COR-L47 (cell line): Measurements from ENCODE around the gene KRTAP29-1.
"Not testable (repeated sequence)": the region's sequence is repeated elsewhere in the genome, so short reads cannot be mapped to it uniquely, and the experiment has no call there.

Experiments
- DNase-seq: peaks from one replicate; lab custom pipeline; 2025; lab: John Stamatoyannopoulos, UW

KRTAP29-1 gene

DNA sequence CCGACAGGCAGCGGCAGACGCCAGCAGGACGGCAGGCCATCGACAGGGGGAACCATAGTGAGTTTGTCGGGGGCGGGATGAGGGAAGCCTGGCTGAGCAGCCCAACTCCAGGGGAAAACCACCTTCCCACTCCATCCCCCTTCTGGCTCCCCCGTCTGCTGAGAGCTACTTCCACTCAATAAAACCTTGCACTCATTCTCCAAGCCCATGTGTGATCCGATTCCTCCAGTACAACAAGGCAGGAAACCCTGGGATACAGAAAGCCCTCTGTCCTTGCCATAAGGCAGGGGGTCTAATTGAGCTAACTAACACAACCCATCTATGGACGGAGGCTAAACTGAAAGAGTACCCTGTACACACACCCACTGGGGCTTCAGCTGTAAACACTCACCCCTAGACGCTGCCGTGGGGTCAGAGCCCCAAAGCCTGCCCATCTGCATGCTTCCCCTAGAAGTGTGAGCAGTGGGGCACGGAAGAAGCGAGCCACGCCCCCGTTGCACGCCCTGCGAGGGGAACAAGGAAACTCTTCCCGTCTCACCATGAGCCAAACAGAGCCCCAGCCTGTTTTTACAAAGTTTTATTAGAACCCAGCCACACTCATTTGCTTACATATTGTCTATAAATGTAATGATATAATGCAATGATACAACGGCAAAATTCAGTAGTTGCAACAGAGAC lies 4.1 kb downstream of the KRTAP29-1 start:
- no peak for DNase-seq

GRCh38 chr17:41296846-41297245 lies 5.8 kb downstream of the KRTAP29-1 start:
- DNase-seq, result no peak

DNA sequence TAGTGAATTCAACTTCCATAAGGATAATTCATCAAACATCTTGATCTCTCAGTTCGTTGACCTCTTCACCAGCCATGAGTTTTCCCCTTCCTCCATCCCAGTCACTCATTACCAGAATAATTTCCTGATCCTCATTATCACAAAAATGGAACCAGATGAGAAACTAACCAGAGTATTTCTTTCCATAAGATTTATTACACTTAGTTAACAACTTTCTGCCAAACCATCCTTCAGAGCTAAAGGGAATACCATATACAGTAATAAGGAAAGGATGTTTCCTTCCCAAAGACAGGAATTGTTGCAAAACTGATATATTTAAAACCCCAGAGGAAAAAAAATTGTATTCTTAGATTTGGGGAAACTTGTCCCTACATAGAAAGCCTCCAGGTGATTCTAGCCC lies 8.6 kb downstream of the KRTAP29-1 start:
- DNase-seq, result no peak

GRCh38 chr17:41287050-41287449 lies 15.6 kb downstream of the KRTAP29-1 start:
- no peak for DNase-seq

DNA sequence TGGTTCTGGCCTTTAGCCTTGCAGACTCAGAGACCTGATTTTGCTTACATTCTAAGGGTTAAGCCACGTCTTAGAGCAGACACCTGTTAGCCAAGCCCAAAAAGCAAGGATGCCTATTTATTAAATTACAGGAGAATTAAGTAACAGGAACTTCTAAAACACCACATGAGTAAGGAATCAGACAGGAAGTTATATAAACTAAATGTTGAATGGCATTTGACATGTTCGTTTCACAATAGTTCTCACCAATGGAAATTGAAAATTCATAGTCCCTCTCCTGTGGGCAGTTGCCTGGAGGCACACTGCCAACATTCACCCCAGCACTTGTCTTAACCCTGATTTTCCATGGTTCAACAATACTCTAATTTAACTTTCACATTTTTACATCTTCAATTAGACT lies 18.1 kb downstream of the KRTAP29-1 start:
- no peak for DNase-seq

- no peak for DNase-seq
These were observed 18.6 kb downstream of the KRTAP29-1 start for GRCh38 chr17:41284043-41284442.

DNA sequence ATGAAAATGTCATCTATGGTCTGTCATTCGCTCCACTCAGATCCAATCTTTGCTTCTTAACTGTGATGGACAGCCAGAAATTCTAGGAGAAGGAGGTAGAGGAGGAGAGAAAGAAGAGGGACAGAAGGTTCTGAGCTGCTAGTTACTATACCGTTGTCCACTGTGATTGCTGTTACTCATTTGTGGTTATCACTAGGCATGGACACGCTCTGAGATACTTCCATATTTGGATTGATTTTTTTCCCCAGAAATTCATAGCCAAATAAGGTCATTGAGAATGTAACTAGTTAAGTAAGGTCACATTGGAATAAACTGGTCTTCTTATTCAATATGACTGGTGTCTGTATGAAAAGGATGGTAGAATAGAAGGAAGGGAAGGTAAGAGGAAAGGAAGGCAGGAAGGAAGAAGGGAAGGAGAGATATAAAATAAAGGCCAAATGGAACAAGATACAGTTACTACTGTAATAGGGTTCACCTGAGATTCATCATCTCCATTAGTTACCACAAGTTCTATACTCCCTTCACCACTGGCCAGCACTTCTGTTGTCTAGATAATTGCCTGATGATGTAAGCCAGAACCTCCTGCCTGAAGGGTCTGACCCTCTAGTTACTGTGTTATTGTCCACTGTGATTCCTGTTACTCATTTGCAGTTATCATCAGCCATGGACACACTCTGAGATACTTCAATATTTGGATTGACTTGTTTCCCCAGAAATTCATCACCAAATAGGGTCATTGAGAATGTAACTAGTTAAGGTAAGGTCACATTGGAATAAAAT lies 24.3 kb downstream of the KRTAP29-1 start:
- no peak for DNase-seq

GRCh38 chr17:41275648-41276190 lies 26.9 kb downstream of the KRTAP29-1 start, which contains the start of gene KRTAP9-7:
KRTAP9-7 (plus strand) TSS chr17:41275698; CDS start chr17:41275698, 0 bp downstream.
- not testable (repeated sequence) for DNase-seq

- no peak for DNase-seq
These were observed 30.8 kb downstream of the KRTAP29-1 start for GRCh38 chr17:41271858-41272257.

- not testable (repeated sequence) for DNase-seq
These were observed 31.3 kb downstream of the KRTAP29-1 start for GRCh38 chr17:41271323-41271722.

DNA sequence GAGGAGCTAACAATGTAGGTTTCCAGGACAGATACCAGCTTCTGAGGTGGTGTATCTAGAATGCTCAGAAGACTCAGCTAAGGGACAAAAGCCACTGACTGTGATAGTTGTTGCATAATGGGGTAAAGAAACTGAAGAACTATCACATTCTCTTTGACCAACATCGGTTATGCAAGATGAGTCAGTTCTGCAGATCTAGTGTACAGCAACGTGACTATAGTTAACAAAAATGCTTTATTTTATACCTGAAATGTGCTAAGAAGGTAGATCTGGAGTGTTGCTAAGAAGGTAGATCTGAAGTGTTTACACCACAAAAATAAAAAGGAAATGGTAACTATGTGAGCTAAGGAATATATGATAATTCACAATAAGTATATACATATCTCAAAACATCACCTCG lies 34.9 kb downstream of the KRTAP29-1 start:
- DNase-seq, result no peak

GRCh38 chr17:41265078-41265477 lies 37.6 kb downstream of the KRTAP29-1 start, which contains the start of gene KRTAP9-6:
KRTAP9-6 (plus strand) TSS chr17:41265378; CDS start chr17:41265378, 0 bp downstream.
- no peak for DNase-seq

- no peak for DNase-seq
These were observed 38.1 kb downstream of the KRTAP29-1 start for GRCh38 chr17:41264599-41264998.

DNA sequence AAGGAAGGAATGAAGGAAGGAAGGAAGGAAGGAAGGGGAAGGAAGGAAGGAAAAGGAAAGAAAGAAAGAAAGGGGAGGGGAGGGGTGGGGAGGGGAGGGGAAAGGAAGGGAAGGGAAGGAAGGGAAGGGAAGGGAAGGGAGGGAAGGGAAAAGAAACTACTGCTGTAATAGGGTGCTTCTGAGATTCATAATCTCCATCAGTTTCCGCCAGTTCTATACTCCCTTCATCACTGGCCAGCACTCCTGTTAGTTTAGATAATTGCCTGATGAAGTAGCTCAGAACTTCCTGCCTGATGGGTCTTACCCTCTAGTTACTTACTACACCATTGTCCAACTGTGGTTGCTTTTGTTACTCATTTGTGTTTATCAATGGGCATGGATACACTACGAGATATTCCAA lies 39.4 kb downstream of the KRTAP29-1 start:
- no peak for DNase-seq

DNA sequence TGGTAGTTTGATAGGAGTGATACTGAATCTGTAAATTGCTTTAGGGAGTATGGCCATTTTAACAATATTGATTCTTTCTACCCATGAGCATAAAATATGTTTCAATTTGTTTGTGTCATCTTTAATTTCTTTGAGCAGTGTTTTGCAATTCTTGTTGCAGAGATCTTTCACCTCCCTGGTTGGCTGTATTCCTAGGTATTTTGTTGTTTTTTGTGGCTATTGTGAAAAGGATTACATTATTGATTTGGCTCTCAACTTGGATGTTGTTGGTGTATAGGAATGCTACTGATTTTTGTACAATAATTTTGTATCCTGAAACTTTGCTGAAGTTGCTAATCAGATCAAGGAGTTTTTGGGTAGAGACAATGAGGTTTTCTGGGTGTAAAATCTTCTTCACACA lies 44.2 kb downstream of the KRTAP29-1 start:
- DNase-seq, result no peak

GRCh38 chr17:41256291-41256685 lies 46.4 kb downstream of the KRTAP29-1 start:
- no peak for DNase-seq

GRCh38 chr17:41255381-41256290 lies 47.0 kb downstream of the KRTAP29-1 start, which contains the start of gene KRTAP9-9:
KRTAP9-9 (plus strand) TSS chr17:41255384.
- not testable (repeated sequence) for DNase-seq

- no peak for DNase-seq
These were observed 47.8 kb downstream of the KRTAP29-1 start for GRCh38 chr17:41254861-41255260.
